Nephron (organoid): ENCODE measurements around the gene RNF144A.
A peak's percentile ranks its signal among the peaks of the same experiment; 100 is the strongest.

Experiments
- H3K27ac Mint-ChIP-seq, 3 experiments: 2 replicates each; pipeline ENCODE4 v1.8.0; 2020; ENCODE audit warnings: mixed read lengths in 3 of 3, mild to moderate bottlenecking in 2 of 3, moderate library complexity in 1 of 3
- H3K27me3 Mint-ChIP-seq: 2 replicates; pipeline ENCODE4 v1.8.0; 2021; ENCODE audit warnings: low read depth, mild to moderate bottlenecking, moderate library complexity, mixed read lengths
- H3K36me3 Mint-ChIP-seq: 2 replicates; pipeline ENCODE4 v1.8.0; 2020; ENCODE audit warnings: low read depth, mixed read lengths
- H3K4me1 Mint-ChIP-seq: 2 replicates; pipeline ENCODE4 v1.8.0; 2020; ENCODE audit warnings: mixed read lengths
- H3K4me3 Mint-ChIP-seq, 3 experiments: 2 replicates each; pipeline ENCODE4 v1.8.0; 2020; ENCODE audit warnings: mild to moderate bottlenecking in 3 of 3, mixed read lengths in 3 of 3, moderate library complexity in 2 of 3
- H3K9me3 Mint-ChIP-seq: 2 replicates; pipeline ENCODE4 v1.8.0; 2020; ENCODE audit warnings: mixed read lengths
- CTCF ChIP-seq, 3 experiments: fragments of 200-600 bp; sonication (generic); IDR thresholded peaks; one replicate each; pipeline ENCODE4 v1.5.0; 2021; ENCODE audit warnings: antibody characterized with exemption in 3 of 3; ENCODE audit not compliant: unreplicated experiment in 3 of 3

Gene RNF144A

GRCh38 chr2:6923319-6923718 is 6.1 kb downstream of the RNF144A start:
- peaks cover 84% of the 10 kb centered on the region for H3K4me1 Mint-ChIP-seq
- peak overlapping the region in 1 of 3 experiments; percentile 31 for H3K4me3 Mint-ChIP-seq
- H3K9me3 Mint-ChIP-seq: no peaks in the 10 kb centered on the region
- TF ChIP-seq CTCF (IDR thresholded peaks at IDR 0.05; ENCODE audit: unreplicated experiment in 3 of 3): no peak
- H3K27me3 Mint-ChIP-seq: no peaks in the 10 kb centered on the region
- H3K36me3 Mint-ChIP-seq: peaks cover 6% of the 10 kb centered on the region
- peak overlapping the region in 2 of 3 experiments; percentile 32 to 90 for H3K27ac Mint-ChIP-seq

GRCh38 chr2:6924101-6924923 is 7.1 kb downstream of the RNF144A start:
- H3K36me3 Mint-ChIP-seq: peaks cover 8% of the 10 kb centered on the region
- H3K4me3 Mint-ChIP-seq: peak overlapping the region in 1 of 3 experiments; percentile 21
- peaks cover 86% of the 10 kb centered on the region for H3K4me1 Mint-ChIP-seq
- peak overlapping the region in 2 of 3 experiments; percentile 32 to 90 for H3K27ac Mint-ChIP-seq
- no peaks in the 10 kb centered on the region for H3K9me3 Mint-ChIP-seq
- no peak for TF ChIP-seq CTCF (IDR thresholded peaks at IDR 0.05; ENCODE audit: unreplicated experiment in 3 of 3)
- no peaks in the 10 kb centered on the region for H3K27me3 Mint-ChIP-seq

- no peak for TF ChIP-seq CTCF (IDR thresholded peaks at IDR 0.05; ENCODE audit: unreplicated experiment in 3 of 3)
- peaks cover 89% of the 10 kb centered on the region for H3K4me1 Mint-ChIP-seq
- no peaks in the 10 kb centered on the region for H3K27me3 Mint-ChIP-seq
- peak overlapping the region in 1 of 3 experiments; percentile 26 for H3K4me3 Mint-ChIP-seq
- peak overlapping the region in 2 of 3 experiments; percentile 32 to 34 for H3K27ac Mint-ChIP-seq
- H3K9me3 Mint-ChIP-seq: no peaks in the 10 kb centered on the region
- H3K36me3 Mint-ChIP-seq: peaks cover 8% of the 10 kb centered on the region
Measured at GRCh38 chr2:6924924-6925409, 7.8 kb downstream of the RNF144A start.

- Mint-ChIP-seq H3K27me3 (no peaks in the 10 kb centered on the region), H3K4me1 (peaks cover 79% of the 10 kb centered on the region), H3K27ac (peak overlapping the region; percentile 32 to 83 (median 66)), H3K9me3 (no peaks in the 10 kb centered on the region), H3K36me3 (peaks cover 8% of the 10 kb centered on the region), H3K4me3 (peak overlapping the region in 1 of 3 experiments; percentile 37)
- no peak for TF ChIP-seq CTCF (IDR thresholded peaks at IDR 0.05; ENCODE audit: unreplicated experiment in 3 of 3)
Measured at GRCh38 chr2:6926071-6926732, 9.0 kb downstream of the RNF144A start.

GRCh38 chr2:6927186-6927585 is 10.0 kb downstream of the RNF144A start:
- H3K9me3 Mint-ChIP-seq: no peaks in the 10 kb centered on the region
- H3K4me3 Mint-ChIP-seq: no peak overlapping the region
- TF ChIP-seq CTCF (IDR thresholded peaks at IDR 0.05; ENCODE audit: unreplicated experiment in 3 of 3): no peak
- H3K27me3 Mint-ChIP-seq: no peaks in the 10 kb centered on the region
- peaks cover 16% of the 10 kb centered on the region for H3K36me3 Mint-ChIP-seq
- H3K27ac Mint-ChIP-seq: peak overlapping the region; percentile 19 to 83 (median 32)
- peaks cover 69% of the 10 kb centered on the region for H3K4me1 Mint-ChIP-seq
